ENCODE measurements around the gene PITPNM1.
A peak's percentile ranks its signal among the peaks of the same experiment; 100 is the strongest.
"Not testable (repeated sequence)": the region's sequence is repeated elsewhere in the genome, so short reads cannot be mapped to it uniquely, and the experiment has no call there.

The PITPNM1 gene

GRCh38 chr11:67486481-67487195 lies 18.5 kb downstream of the PITPNM1 start:
- no peak for DNase-seq

DNA sequence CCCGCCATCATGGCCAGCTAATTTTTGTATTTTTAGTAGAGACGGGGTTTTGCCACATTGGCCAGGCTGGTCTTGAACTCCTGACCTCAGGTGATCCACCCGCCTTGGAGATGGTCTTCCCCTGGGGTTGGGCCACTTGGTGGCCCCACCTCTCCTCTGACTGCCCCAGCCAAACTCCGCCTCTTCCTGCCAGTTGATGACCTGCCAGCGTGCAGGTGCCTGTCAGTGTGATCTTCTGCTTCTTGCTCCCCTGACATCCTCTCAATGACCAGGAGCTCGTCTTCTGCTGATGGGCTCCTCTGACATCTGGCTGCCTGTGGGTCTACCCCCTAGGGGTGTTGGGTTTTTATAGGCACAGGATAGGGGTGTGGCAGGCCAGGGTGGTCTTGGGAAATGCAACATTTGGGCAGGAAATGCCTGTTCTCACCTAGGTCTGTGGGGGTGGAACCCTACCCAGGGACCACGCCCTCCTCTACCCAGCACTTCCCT lies 19.2 kb downstream of the PITPNM1 start:
- DNase-seq: not testable (repeated sequence)

DNA sequence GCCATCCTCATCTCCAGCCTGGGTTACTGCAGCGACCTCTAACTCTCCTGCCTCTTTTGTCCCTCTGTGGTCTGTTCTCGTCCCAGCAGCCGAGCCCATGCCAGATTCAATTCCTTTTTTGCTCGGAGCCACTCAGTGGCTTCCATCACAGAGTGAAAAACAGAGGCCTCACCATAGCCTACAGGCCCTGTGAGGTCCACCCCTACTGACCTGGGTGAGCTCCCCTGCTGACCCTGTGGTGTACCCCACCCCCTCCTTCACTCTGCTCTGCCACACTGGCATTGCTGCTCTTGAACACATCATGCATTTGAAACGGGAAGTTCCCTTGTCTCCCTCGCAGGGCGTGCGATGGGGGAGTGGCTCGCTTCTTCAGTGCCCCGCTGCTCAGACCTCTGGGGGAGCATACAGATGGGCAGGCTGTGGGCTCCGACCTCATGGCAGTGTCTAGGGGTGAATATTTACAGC lies 20.3 kb downstream of the PITPNM1 start:
- DNase-seq: no peak

GRCh38 chr11:67483831-67484665 lies 21.1 kb downstream of the PITPNM1 start:
- DNase-seq: no peak

DNA sequence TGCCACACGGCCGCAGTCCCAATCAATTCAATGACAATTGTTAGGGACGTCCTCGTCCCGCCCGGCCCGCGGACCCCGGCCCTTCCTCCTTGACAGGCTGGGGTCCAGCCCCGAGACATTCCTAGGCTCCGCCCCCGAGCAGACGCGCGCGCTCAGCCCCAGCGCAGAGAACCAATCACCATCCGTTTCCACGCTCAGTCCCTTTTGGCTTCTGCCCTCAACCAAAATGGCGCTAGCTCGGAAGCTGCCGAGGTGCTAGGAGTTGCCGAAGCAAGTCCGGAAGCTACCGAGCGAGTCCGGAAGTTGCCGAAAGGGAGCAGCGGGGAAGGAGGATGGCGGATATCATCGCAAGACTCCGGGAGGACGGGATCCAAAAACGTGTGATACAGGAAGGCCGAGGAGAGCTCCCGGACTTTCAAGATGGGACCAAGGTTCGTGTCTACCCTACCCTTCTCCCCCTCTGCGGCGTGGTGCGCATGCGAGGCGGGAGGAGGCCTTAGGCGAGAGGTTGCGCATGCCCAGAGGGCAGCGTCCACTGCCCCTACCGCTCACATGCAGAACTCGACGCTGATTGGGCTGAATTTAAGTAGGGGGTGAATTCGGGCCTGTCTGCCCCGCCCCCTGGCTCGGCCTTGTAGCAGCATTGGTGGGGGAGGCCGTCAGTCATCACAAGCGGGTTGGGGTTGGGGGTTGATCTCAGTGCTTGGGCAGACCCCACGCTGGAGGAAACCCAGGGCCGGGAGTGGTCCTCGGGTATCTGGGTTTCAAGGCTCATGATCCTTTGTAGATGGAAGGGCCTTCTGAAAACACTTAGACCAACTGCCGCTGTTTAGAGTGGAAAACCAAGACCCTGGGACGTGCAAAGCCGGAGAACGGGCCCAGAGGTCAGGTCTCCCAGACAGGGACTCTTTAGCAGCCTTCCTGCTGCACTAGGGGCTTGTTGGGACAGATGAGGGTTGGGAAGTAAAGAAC lies 22.1 kb downstream of the PITPNM1 start, which contains the start of gene AIP:
Gene AIP, plus strand, starts transcription at position 200 of the 972 bp plus-strand sequence. Its CDS starts 133 bp downstream, at position 333.
- peak; percentile 85 for DNase-seq

DNA sequence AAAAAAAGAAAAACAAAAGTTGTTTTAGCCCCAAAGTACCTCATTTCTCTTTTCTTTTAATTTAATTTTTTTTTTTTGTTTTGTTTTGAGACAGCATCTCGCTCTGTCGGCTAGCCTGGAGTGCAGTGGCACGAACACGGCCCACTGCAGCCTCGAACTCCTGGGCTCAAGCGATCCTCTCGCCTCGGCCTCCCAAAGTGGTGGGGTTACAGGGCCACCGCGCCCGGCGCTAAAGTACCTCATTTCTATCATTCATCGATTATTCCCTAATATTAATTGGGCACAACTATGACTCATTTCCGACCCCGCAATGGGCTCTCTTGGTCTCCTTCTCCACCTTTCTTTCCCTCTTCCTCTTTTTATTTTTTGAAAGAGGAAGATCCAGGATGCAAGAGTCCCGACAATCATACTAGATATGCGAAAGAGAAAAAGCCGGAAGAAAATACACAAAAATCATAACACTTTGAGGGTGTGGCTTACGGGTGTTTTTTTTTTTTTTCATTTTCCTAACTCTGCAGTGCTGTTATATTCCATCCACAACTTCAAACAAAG lies 22.8 kb downstream of the PITPNM1 start:
- DNase-seq: no peak

DNA sequence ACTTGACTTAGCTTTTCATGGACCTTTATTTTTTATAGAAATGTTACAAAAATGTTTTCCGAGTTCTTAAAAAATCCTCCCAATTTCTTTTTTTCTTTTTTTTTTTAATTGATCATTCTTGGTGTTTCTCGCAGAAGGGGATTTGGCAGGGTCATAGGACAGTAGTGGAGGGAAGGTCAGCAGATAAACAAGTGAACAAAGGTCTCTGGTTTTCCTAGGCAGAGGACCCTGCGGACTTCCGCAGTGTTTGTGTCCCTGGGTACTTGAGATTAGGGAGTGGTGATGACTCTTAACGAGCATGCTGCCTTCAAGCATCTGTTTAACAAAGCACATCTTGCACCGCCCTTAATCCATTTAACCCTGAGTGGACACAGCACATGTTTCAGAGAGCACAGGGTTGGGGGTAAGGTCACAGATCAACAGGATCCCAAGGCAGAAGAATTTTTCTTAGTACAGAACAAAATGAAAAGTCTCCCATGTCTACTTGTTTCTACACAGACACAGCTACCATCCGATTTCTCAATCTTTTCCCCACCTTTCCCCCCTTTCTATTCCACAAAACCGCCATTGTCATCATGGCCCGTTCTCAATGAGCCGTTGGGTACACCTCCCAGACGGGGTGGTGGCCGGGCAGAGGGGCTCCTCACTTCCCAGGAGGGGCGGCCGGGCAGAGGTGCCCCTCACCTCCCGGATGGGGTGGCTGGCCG lies 27.7 kb downstream of the PITPNM1 start:
- DNase-seq: not testable (repeated sequence)

DNA sequence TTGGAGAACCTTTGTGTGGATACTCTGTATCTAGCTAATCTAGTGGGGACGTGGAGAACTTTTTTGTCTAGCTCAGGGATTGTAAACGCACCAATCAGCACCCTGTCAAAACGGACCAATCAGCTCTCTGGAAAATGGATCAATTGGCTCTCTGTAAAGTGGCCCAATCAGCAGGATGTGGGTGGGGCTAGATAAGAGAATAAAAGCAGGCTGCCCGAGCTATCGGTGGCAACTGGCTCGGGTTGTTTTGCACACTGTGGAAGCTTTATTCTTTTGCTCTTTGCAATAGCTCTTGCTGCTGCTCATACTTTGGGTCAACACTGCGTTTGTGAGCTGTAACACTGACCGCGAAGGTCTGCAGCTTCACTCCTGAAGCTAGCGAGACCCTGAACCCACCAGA lies 28.5 kb downstream of the PITPNM1 start:
- DNase-seq: not testable (repeated sequence)

DNA sequence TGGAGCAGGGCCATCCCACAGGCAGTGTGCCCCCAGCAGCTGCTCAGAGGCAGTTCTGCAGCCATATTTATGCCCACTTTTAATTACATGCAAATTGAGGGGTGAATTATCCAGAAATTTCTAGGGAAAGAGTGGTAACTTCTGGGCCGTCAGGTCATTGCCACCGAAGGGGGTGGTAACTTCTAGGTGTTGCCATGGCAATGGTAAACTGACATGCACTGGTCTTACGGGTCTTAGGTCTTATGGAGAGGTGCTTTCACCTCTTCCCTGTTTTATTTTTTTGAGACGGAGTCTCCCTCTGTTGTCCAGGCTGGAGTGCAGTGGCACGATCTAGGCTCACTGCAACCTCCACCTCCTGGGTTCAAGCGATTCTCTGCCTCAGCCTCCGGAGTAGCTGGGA lies 32.3 kb downstream of the PITPNM1 start:
- DNase-seq: no peak

DNA sequence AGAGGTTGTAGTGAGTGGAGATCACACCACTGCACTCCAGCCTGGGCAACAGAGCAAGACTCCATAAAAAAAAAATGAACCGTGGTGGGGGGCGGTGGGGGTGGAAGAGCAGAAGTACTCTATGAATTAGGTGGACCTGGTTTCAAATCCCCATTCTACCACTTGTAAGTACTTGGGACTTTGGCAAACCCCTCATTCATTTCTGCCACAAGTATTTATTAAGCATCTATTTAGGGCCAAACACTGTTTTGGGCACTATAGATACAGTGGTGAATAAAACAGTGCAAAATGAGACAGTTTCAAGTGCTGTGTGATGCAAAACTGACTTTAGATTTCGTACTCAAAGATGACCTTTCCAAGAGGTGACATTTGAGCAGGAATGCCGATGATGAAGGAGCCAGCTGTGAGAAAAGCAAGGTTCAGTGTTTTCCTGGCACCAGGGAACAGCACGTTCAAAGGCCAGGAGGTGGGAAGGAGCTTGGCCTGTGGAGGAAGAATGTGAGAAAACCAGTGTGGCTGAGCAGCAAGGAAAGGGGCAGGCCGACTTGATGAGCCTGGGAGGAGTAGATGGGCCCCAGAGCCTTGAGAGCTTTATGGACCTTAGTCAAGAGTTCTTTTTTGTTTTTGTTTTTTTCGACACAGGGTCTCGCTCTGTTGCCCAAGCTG lies 34.7 kb downstream of the PITPNM1 start:
- DNase-seq: no peak

DNA sequence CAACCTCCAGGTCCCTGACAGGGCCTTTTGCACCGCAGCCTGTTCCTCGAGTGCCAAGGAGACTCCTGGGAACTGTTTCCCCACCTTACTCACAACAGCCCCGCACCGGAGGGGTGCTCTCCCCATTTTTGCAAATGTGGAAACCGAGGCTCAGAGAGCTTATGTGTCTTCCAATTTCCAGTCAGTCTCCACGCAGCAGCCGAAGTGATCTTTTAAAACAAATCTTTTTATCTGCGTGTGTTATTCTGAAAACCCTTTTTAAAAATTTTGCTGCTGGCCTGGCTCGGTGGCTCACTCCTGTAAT lies 35.7 kb downstream of the PITPNM1 start:
- DNase-seq: no peak

DNA sequence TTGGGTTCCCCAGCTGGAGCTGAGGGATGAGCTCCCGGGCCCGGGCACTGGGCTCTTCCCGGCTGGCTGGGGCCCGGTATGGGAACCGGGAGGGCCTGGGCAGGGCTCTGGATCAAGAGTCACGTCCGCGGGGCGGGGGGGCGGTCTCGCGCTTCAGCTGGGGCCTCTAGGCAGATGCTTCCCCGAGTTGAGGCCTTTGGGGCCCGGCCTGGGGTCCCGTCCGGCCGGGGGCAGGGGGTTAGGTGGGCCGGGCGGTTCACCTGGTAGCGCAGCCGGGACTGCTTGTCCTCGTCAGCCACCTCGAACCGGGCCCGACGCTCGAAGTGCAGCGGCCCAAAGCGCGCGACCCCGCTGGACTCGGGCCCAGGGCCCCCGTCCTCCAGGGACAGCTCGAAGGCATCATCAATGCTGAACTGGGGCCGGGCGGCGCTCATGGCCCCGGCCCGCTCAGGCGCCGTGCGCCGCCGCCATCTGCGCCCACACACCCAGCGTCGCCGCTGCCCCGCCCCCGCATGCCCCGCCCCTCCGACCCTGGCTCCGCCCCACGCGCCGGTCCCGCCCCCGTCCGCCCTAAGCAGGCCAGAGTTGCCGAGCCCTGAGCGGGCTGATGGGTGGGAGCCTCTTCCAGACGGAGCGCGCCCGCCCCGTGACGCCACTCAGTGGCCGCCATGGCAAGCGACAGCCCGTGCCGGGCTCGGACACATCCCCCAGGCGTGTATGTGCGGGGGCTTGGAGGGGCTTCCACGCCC lies 36.2 kb downstream of the PITPNM1 start, which contains the start of gene TMEM134:
Gene TMEM134, minus strand, starts transcription at position 493 of the 749 bp plus-strand sequence. Its CDS starts 59 bp downstream, at position 434.
- DNase-seq: peak; percentile 78

DNA sequence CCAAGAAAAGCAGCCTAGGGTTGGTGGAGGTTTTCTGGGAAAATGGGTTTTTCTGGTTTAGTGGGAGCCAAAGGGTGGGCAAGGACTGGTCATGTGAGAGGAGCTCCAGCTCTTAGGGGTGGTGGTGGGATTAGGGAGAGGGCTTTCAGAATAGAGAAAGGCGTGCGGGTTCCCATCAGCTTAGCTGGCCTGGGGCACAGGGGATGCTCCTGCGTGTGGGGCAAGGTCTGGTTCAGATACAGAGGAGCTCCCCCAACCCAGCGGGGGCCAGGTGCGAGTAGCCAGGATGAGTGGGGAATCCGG lies 36.8 kb downstream of the PITPNM1 start:
- no peak for DNase-seq

DNA sequence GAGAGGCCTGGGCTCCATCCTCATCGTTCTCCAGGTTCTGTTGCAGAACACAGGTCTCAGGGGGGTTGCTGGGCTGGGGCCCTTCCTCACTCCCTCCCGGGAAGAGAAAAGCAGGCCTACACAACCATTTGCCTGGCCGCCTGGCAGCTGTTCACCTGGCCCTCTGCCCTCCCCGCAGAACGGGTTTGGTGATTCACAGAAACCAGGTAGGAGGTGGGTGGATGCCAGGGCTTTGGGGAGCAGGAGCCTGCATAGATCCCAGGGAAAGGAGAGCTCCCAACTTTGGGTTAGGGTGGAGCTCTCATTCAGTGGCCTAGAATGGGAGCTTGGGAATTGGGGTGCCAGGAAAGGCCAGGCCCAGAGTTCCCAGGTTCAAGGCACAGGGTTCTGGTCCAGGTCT lies 37.1 kb downstream of the PITPNM1 start:
- no peak for DNase-seq

DNA sequence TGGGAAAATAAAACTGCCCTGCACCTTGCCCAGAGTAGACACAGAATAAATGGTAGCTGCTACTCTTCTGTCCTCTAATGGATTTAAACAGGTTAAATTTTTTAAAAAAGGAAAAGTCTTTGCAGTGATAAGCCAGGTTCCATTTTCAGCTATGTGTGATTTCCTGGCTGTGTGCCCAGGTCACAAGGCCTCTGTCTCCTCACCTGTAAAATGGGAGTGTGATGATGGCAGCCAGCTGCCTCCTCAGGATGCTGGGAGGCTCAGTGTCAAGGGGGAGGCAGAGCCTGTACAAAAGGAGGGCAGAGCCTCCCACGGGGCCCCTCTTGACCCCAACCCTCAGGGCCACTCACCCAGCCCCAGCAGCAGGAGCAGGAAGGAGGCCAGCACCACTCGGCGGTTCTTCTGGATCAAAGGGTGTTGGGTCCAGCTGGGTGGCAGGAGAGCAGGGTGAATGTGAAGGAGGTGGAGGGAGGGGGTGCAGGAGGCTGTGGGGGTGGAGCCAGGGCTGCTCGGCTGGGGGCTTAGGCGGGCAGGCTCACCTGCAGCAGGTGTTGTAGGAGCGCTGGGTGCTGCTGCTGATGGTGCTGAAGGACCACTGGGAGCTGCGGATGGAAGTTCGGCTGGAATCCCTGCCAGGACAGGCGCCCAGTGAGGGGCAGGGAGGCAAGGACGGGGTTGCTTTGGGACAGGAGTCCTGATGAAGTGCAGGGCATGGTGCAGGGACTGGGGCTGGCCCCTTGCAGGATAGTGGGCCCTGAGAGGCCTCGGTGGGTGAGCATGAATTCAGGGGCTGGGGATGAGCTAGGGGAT lies 38.0 kb downstream of the PITPNM1 start:
- DNase-seq: no peak

DNA sequence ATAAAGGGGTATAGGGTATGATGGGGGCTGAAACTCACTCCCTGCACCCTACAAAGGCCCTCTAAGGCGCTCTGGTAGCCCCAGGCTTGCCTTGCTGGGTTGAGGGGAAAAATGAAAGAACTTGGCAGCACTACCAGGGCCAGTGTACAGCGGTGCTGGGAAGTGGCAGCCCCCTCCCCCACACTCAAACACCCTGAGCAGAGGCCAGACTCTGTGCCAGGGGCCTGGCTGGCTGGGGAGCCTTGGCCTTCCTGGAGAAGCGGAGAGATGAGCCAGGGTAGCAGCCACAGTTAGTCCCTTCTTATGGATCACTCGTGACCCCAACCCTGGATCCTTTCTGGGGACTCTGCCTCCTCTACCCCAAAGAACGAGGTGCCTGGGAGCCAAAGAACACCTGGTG lies 38.8 kb downstream of the PITPNM1 start:
- no peak for DNase-seq

DNA sequence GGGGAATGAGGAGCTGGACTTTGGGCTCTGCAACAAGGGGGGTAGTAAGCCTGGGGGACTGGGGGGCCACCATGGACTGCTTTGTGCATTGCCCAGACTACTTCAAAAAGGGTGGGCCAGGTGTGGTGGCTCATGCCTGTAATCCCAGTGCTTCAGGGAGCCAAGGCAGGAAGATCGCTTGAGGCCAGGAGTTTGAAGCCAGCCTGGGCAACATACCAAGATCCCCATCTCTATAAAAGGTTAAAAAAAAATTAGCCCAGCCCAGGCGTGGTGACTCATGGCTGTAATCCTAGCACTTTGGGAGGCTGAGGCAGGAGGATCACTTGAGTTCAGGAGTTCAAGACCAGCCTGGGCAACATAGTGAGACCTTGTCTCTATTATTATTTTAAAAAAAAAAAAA lies 39.6 kb downstream of the PITPNM1 start:
- DNase-seq: not testable (repeated sequence)

GRCh38 chr11:67465189-67465510 lies 40.0 kb downstream of the PITPNM1 start:
- no peak for DNase-seq

DNA sequence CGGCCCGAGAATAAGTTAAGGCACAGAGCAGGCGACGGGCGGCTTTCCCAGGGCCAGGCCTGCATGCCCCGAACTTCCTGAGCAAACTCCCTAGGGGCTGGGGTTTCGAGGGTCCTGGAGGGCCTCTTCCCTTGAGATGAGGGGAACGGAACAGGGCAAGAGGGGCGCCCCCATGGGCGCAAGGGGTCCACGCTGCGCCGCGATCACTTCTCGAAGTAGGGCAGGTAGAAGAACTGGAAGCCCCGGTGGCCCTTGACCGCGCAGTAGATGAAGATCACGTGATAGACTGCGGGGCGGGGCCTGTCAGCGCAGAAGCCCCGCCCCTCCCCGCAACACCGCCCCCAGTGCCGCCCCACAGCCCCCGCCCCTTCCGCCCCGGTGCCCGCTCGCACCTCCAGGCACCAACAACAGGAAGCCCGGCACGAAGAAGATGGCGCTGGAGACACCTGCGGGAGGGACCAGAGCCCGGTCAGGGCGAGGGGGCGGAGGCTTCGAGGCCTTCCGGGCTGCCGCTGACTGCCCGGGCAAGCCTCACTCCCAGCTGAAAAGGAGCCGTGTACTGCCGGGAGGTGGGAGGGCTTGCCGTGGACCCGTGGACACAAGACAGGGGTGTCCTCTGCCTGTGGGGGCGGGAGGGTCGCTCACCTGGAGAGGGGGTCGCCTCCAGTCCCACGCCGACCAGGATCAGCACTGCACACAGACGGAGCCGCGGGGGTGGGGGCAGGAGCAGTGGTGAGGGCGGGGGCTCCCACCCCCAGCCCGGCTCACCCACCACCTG lies 40.6 kb downstream of the PITPNM1 start:
- DNase-seq: no peak
